ENCODE measurements around the gene ITIH6.
"Not testable (repeated sequence)": the region's sequence is repeated elsewhere in the genome, so short reads cannot be mapped to it uniquely, and the experiment has no call there.

The ITIH6 gene

GRCh38 chrX:54799046-54799445 lies 991 bp upstream of the ITIH6 start:
- no peak overlapping the region for H3K4me3 ChIP-seq (ENCODE audit: low read length)
- no peaks in the 10 kb centered on the region for H3K9me3 ChIP-seq (ENCODE audit: insufficient read depth, low read depth, low read length)
- no peaks in the 10 kb centered on the region for H3K36me3 ChIP-seq (ENCODE audit: insufficient read depth, low read length)
- H3K4me1 ChIP-seq (ENCODE audit: insufficient read depth, low read length): 0 out of 2 replicates have a peak, but pooled peaks cover 2% of the 10 kb centered on the region
- H3K9ac ChIP-seq (ENCODE audit: low read depth, low read length): no peak overlapping the region
- H3K27me3 ChIP-seq (ENCODE audit: insufficient read depth, low read length): no peaks in the 10 kb centered on the region
- 87% methylated on average over 2 of the region's 2 CpGs for WGBS
- no peak overlapping the region for H3K27ac ChIP-seq (ENCODE audit: low read depth, low read length)

- H3K4me3 ChIP-seq (ENCODE audit: low read length): no peak overlapping the region
- H3K27ac ChIP-seq (ENCODE audit: low read depth, low read length): no peak overlapping the region
- WGBS: 78% methylated on average over 4 of the region's 4 CpGs
- H3K27me3 ChIP-seq (ENCODE audit: insufficient read depth, low read length): no peaks in the 10 kb centered on the region
- no peaks in the 10 kb centered on the region for H3K9me3 ChIP-seq (ENCODE audit: insufficient read depth, low read depth, low read length)
- H3K36me3 ChIP-seq (ENCODE audit: insufficient read depth, low read length): no peaks in the 10 kb centered on the region
- H3K4me1 ChIP-seq (ENCODE audit: insufficient read depth, low read length): no peaks in the 10 kb centered on the region
- H3K9ac ChIP-seq (ENCODE audit: low read depth, low read length): no peak overlapping the region
These were observed 3.3 kb downstream of the ITIH6 start for GRCh38 chrX:54794795-54795194.

- 33% methylated on average over 1 of the region's 1 CpG for WGBS
These were observed 4.0 kb downstream of the ITIH6 start for GRCh38 chrX:54794028-54794427.

GRCh38 chrX:54789405-54789804 lies 8.7 kb downstream of the ITIH6 start:
- not testable (repeated sequence) for H3K9ac ChIP-seq (ENCODE audit: low read depth, low read length); H3K9me3 ChIP-seq (ENCODE audit: insufficient read depth, low read depth, low read length); H3K4me3 ChIP-seq (ENCODE audit: low read length); H3K27me3 ChIP-seq (ENCODE audit: insufficient read depth, low read length); H3K27ac ChIP-seq (ENCODE audit: low read depth, low read length); H3K36me3 ChIP-seq (ENCODE audit: insufficient read depth, low read length); H3K4me1 ChIP-seq (ENCODE audit: insufficient read depth, low read length)
- no CpG with 5 or more reads among the region's 5 CpGs for WGBS

More at GRCh38 chrX:54794028-54794427, 4.0 kb downstream of the ITIH6 start:
- H3K9me3 ChIP-seq (ENCODE audit: insufficient read depth, low read depth, low read length): no peaks in the 10 kb centered on the region
- no peaks in the 10 kb centered on the region for H3K4me1 ChIP-seq (ENCODE audit: insufficient read depth, low read length)
- H3K27ac ChIP-seq (ENCODE audit: low read depth, low read length): no peak overlapping the region
- no peaks in the 10 kb centered on the region for H3K27me3 ChIP-seq (ENCODE audit: insufficient read depth, low read length)
- no peak overlapping the region for H3K4me3 ChIP-seq (ENCODE audit: low read length)
- H3K9ac ChIP-seq (ENCODE audit: low read depth, low read length): no peak overlapping the region
- no peaks in the 10 kb centered on the region for H3K36me3 ChIP-seq (ENCODE audit: insufficient read depth, low read length)

GRCh38 chrX:54788446-54788845 lies 9.6 kb downstream of the ITIH6 start:
- no peaks in the 10 kb centered on the region for H3K4me1 ChIP-seq (ENCODE audit: insufficient read depth, low read length)
- WGBS: 92% methylated on average over 6 of the region's 9 CpGs
- H3K27ac ChIP-seq (ENCODE audit: low read depth, low read length): no peak overlapping the region
- H3K4me3 ChIP-seq (ENCODE audit: low read length): no peak overlapping the region
- H3K9me3 ChIP-seq (ENCODE audit: insufficient read depth, low read depth, low read length): no peaks in the 10 kb centered on the region
- no peak overlapping the region for H3K9ac ChIP-seq (ENCODE audit: low read depth, low read length)
- no peaks in the 10 kb centered on the region for H3K36me3 ChIP-seq (ENCODE audit: insufficient read depth, low read length)
- H3K27me3 ChIP-seq (ENCODE audit: insufficient read depth, low read length): no peaks in the 10 kb centered on the region

- H3K4me3 ChIP-seq (ENCODE audit: low read length): no peak overlapping the region
- H3K9ac ChIP-seq (ENCODE audit: low read depth, low read length): no peak overlapping the region
- H3K27ac ChIP-seq (ENCODE audit: low read depth, low read length): no peak overlapping the region
- H3K4me1 ChIP-seq (ENCODE audit: insufficient read depth, low read length): no peaks in the 10 kb centered on the region
- no peaks in the 10 kb centered on the region for H3K27me3 ChIP-seq (ENCODE audit: insufficient read depth, low read length)
- H3K9me3 ChIP-seq (ENCODE audit: insufficient read depth, low read depth, low read length): no peaks in the 10 kb centered on the region
- no peaks in the 10 kb centered on the region for H3K36me3 ChIP-seq (ENCODE audit: insufficient read depth, low read length)
- WGBS: 75% methylated on average over 2 of the region's 2 CpGs
These were observed 11.1 kb downstream of the ITIH6 start for GRCh38 chrX:54786967-54787366.

GRCh38 chrX:54785901-54786300 lies 12.2 kb downstream of the ITIH6 start:
- Histone ChIP-seq H3K4me1 (ENCODE audit: insufficient read depth, low read length) (no peaks in the 10 kb centered on the region), H3K27ac (ENCODE audit: low read depth, low read length) (no peak overlapping the region), H3K27me3 (ENCODE audit: insufficient read depth, low read length) (no peaks in the 10 kb centered on the region), H3K36me3 (ENCODE audit: insufficient read depth, low read length) (no peaks in the 10 kb centered on the region), H3K4me3 (ENCODE audit: low read length) (no peak overlapping the region), H3K9me3 (ENCODE audit: insufficient read depth, low read depth, low read length) (no peaks in the 10 kb centered on the region), H3K9ac (ENCODE audit: low read depth, low read length) (no peak overlapping the region)
- WGBS: 64% methylated on average over 4 of the region's 4 CpGs

- 96% methylated on average over 5 of the region's 6 CpGs for WGBS
- no peak overlapping the region for H3K27ac ChIP-seq (ENCODE audit: low read depth, low read length)
- H3K36me3 ChIP-seq (ENCODE audit: insufficient read depth, low read length): no peaks in the 10 kb centered on the region
- peaks cover 5% of the 10 kb centered on the region for H3K4me1 ChIP-seq (ENCODE audit: insufficient read depth, low read length)
- no peak overlapping the region for H3K4me3 ChIP-seq (ENCODE audit: low read length)
- H3K9ac ChIP-seq (ENCODE audit: low read depth, low read length): no peak overlapping the region
- no peaks in the 10 kb centered on the region for H3K9me3 ChIP-seq (ENCODE audit: insufficient read depth, low read depth, low read length)
- no peaks in the 10 kb centered on the region for H3K27me3 ChIP-seq (ENCODE audit: insufficient read depth, low read length)
These were observed 20.9 kb downstream of the ITIH6 start for GRCh38 chrX:54776987-54777672.

GRCh38 chrX:54776061-54776460 lies 22.0 kb downstream of the ITIH6 start:
- Histone ChIP-seq H3K4me3 (ENCODE audit: low read length) (no peak overlapping the region), H3K9me3 (ENCODE audit: insufficient read depth, low read depth, low read length) (peaks cover 2% of the 10 kb centered on the region; the same call in 1 of the 2 replicates), H3K36me3 (ENCODE audit: insufficient read depth, low read length) (no peaks in the 10 kb centered on the region), H3K4me1 (ENCODE audit: insufficient read depth, low read length) (peaks cover 5% of the 10 kb centered on the region), H3K27me3 (ENCODE audit: insufficient read depth, low read length) (no peaks in the 10 kb centered on the region), H3K27ac (ENCODE audit: low read depth, low read length) (no peak overlapping the region), H3K9ac (ENCODE audit: low read depth, low read length) (no peak overlapping the region)
- 89% methylated on average over 6 of the region's 6 CpGs for WGBS

- Histone ChIP-seq H3K27ac (ENCODE audit: low read depth, low read length) (peak overlapping the region; percentile 83), H3K9ac (ENCODE audit: low read depth, low read length) (peak overlapping the region; percentile 55; the same call in 1 of the 2 replicates)
- not testable (repeated sequence) for H3K36me3 ChIP-seq (ENCODE audit: insufficient read depth, low read length); H3K4me1 ChIP-seq (ENCODE audit: insufficient read depth, low read length); H3K4me3 ChIP-seq (ENCODE audit: low read length); H3K9me3 ChIP-seq (ENCODE audit: insufficient read depth, low read depth, low read length); H3K27me3 ChIP-seq (ENCODE audit: insufficient read depth, low read length)
- WGBS: 63% methylated on average over 1 of the region's 2 CpGs
These were observed 23.5 kb downstream of the ITIH6 start for GRCh38 chrX:54774391-54775094.

GRCh38 chrX:54758114-54759055 lies 39.7 kb downstream of the ITIH6 start:
- WGBS: 91% methylated on average over 21 of the region's 21 CpGs
- no peak overlapping the region for H3K27ac ChIP-seq (ENCODE audit: low read depth, low read length)
- H3K36me3 ChIP-seq (ENCODE audit: insufficient read depth, low read length): no peaks in the 10 kb centered on the region
- no peaks in the 10 kb centered on the region for H3K9me3 ChIP-seq (ENCODE audit: insufficient read depth, low read depth, low read length)
- H3K9ac ChIP-seq (ENCODE audit: low read depth, low read length): no peak overlapping the region
- H3K27me3 ChIP-seq (ENCODE audit: insufficient read depth, low read length): no peaks in the 10 kb centered on the region
- 0 out of 2 replicates have a peak, but pooled peaks cover 8% of the 10 kb centered on the region for H3K4me1 ChIP-seq (ENCODE audit: insufficient read depth, low read length)
- no peak overlapping the region for H3K4me3 ChIP-seq (ENCODE audit: low read length)

All from HUES64 (cell line).